HEK293 (cell line): ENCODE data around the gene STK39.

Experiments
- CTCF ChIA-PET: fragments of 350-600 bp; formaldehyde crosslinking; extraction: SDS; loops from one replicate; lab custom pipeline; 2021; ENCODE audit warnings: antibody characterized with exemption; lab: Yijun Ruan, JAX
- POLR2A ChIA-PET: fragments of 300-600 bp; formaldehyde crosslinking; extraction: SDS; loops from one replicate; lab custom pipeline; 2020; ENCODE audit warnings: antibody characterized with exemption, inconsistent platforms; lab: Yijun Ruan, JAX
- H3K27ac ChIP-seq: fragments of 200-500 bp; sonication (Bioruptor generic); 2 replicates; pipeline ENCODE4 v1.5.1; 2014; ENCODE audit warnings: low read depth, low read length, control low read depth, inconsistent platforms; ENCODE audit errors: extremely low read depth
- H3K36me3 ChIP-seq, 2 experiments: fragments of 200-500 bp in 1 of 2; sonication (Bioruptor generic) in 1 of 2; 1 replicate in 1 of 2; 2 replicates in 1 of 2; pipeline ENCODE4 v1.5.1; 2014 to 2017; ENCODE audit warnings: inconsistent platforms in 2 of 2, low read length in 2 of 2; ENCODE audit not compliant: control insufficient read depth in 2 of 2, insufficient read depth in 1 of 2
- H3K4me1 ChIP-seq: fragments of 200-500 bp; sonication (Bioruptor generic); 2 replicates; pipeline ENCODE4 v1.5.1; 2014; ENCODE audit warnings: mild to moderate bottlenecking, low read length, inconsistent platforms; ENCODE audit not compliant: control insufficient read depth, insufficient read depth
- H3K4me3 ChIP-seq: 2 replicates; pipeline ENCODE4 v1.5.1; 2011; ENCODE audit warnings: low read depth, mild to moderate bottlenecking, control low read depth, low read length, moderate library complexity
- H3K9me3 ChIP-seq: fragments of 200-500 bp; sonication (Bioruptor generic); 2 replicates; pipeline ENCODE4 v1.5.1; 2014; ENCODE audit warnings: low read depth, low read length, inconsistent platforms; ENCODE audit not compliant: control insufficient read depth, insufficient read depth
- BCL11B ChIP-seq: fragments of 450-650 bp; formaldehyde crosslinking; IDR thresholded peaks from 2 replicates; pipeline ENCODE4 v1.5.1; 2016; ENCODE audit warnings: low read depth, missing biosample characterization, missing genetic modification characterization
- FEZF1 ChIP-seq: fragments of 450-650 bp; formaldehyde crosslinking; IDR thresholded peaks from 2 replicates; pipeline ENCODE4 v1.5.1; 2016; ENCODE audit warnings: missing biosample characterization, missing genetic modification characterization
- GLI2 ChIP-seq: fragments of 450-650 bp; formaldehyde crosslinking; IDR thresholded peaks from 2 replicates; pipeline ENCODE4; 2017; ENCODE audit warnings: missing biosample characterization, missing genetic modification characterization, low read depth, borderline replicate concordance
- GLIS2 ChIP-seq: fragments of 450-650 bp; formaldehyde crosslinking; IDR thresholded peaks from 2 replicates; pipeline ENCODE4 v1.5.1; 2016; ENCODE audit warnings: missing biosample characterization, missing genetic modification characterization
- KLF7 ChIP-seq: fragments of 450-650 bp; formaldehyde crosslinking; IDR thresholded peaks from 2 replicates; pipeline ENCODE4 v1.5.1; 2016; ENCODE audit warnings: missing biosample characterization, missing genetic modification characterization, borderline replicate concordance
- MEIS1 ChIP-seq: sonication (generic); formaldehyde crosslinking; IDR thresholded peaks from 2 replicates; pipeline ENCODE4 v1.8.1; 2022; ENCODE audit warnings: missing genetic modification reagents, mild to moderate bottlenecking, borderline replicate concordance
- PRDM6 ChIP-seq: fragments of 450-650 bp; formaldehyde crosslinking; IDR thresholded peaks from 2 replicates; pipeline ENCODE4 v1.5.1; 2017; ENCODE audit warnings: missing biosample characterization, missing genetic modification characterization
- ZBTB17 ChIP-seq: fragments of 450-650 bp; formaldehyde crosslinking; IDR thresholded peaks from 2 replicates; pipeline ENCODE4 v1.5.1; 2016; ENCODE audit warnings: missing biosample characterization, missing genetic modification characterization
- ZBTB44 ChIP-seq: fragments of 450-650 bp; IDR thresholded peaks from 2 replicates; pipeline ENCODE4 v1.5.1; 2018; ENCODE audit warnings: missing biosample characterization, mild to moderate bottlenecking, missing genetic modification characterization
- ZNF155 ChIP-seq: fragments of 450-650 bp; formaldehyde crosslinking; IDR thresholded peaks from 2 replicates; pipeline ENCODE4 v1.5.1; 2016; ENCODE audit warnings: missing biosample characterization, missing genetic modification characterization
- ZNF175 ChIP-seq: fragments of 450-650 bp; formaldehyde crosslinking; IDR thresholded peaks from 2 replicates; pipeline ENCODE4 v1.5.1; 2016; ENCODE audit warnings: missing biosample characterization, missing genetic modification characterization
- ZNF211 ChIP-seq: fragments of 450-650 bp; formaldehyde crosslinking; IDR thresholded peaks from 2 replicates; pipeline ENCODE4 v1.5.1; 2016; ENCODE audit warnings: low read depth, missing biosample characterization, missing genetic modification characterization
- ZNF214 ChIP-seq: fragments of 450-650 bp; formaldehyde crosslinking; IDR thresholded peaks from 2 replicates; pipeline ENCODE4 v1.5.1; 2017; ENCODE audit warnings: missing biosample characterization, mild to moderate bottlenecking, missing genetic modification characterization, borderline replicate concordance
- ZNF239 ChIP-seq: fragments of 450-650 bp; formaldehyde crosslinking; IDR thresholded peaks from 2 replicates; pipeline ENCODE4 v1.5.1; 2016; ENCODE audit warnings: missing biosample characterization, missing genetic modification characterization
- ZNF266 ChIP-seq: fragments of 450-650 bp; formaldehyde crosslinking; IDR thresholded peaks from 2 replicates; pipeline ENCODE4 v1.5.1; 2016; ENCODE audit warnings: missing biosample characterization, missing genetic modification characterization, low read depth
- ZNF366 ChIP-seq: fragments of 450-650 bp; formaldehyde crosslinking; conservative IDR thresholded peaks from 2 replicates; pipeline ENCODE4 v1.5.1; 2016; ENCODE audit warnings: missing biosample characterization, missing genetic modification characterization
- ZNF394 ChIP-seq: fragments of 450-650 bp; formaldehyde crosslinking; IDR thresholded peaks from 2 replicates; pipeline ENCODE4 v1.5.1; 2016; ENCODE audit warnings: missing biosample characterization, missing genetic modification characterization, mild to moderate bottlenecking, moderate library complexity, borderline replicate concordance
- ZNF549 ChIP-seq: fragments of 450-650 bp; IDR thresholded peaks from 2 replicates; pipeline ENCODE4 v1.5.1; 2018; ENCODE audit warnings: missing biosample characterization, missing genetic modification characterization, mild to moderate bottlenecking, inconsistent platforms, moderate library complexity
- ZNF560 ChIP-seq: fragments of 450-650 bp; formaldehyde crosslinking; IDR thresholded peaks from 2 replicates; pipeline ENCODE4 v1.5.1; 2017; ENCODE audit warnings: missing biosample characterization, missing genetic modification characterization, borderline replicate concordance
- ZNF571 ChIP-seq: fragments of 450-650 bp; formaldehyde crosslinking; IDR thresholded peaks from 2 replicates; pipeline ENCODE4 v1.5.0; 2017; ENCODE audit warnings: missing biosample characterization, missing genetic modification characterization
- ZNF585B ChIP-seq: fragments of 450-650 bp; formaldehyde crosslinking; IDR thresholded peaks from 2 replicates; pipeline ENCODE4 v1.5.1; 2016; ENCODE audit warnings: missing biosample characterization, missing genetic modification characterization
- ZNF629 ChIP-seq: fragments of 450-650 bp; formaldehyde crosslinking; IDR thresholded peaks from 2 replicates; pipeline ENCODE4 v1.5.1; 2017; ENCODE audit warnings: missing biosample characterization, missing genetic modification characterization
- ZNF777 ChIP-seq: fragments of 450-650 bp; formaldehyde crosslinking; IDR thresholded peaks from 2 replicates; pipeline ENCODE4 v1.5.1; 2017; ENCODE audit warnings: missing biosample characterization, missing genetic modification characterization, borderline replicate concordance
- ZNF785 ChIP-seq: fragments of 450-650 bp; formaldehyde crosslinking; IDR thresholded peaks from 2 replicates; pipeline ENCODE4 v1.5.1; 2016; ENCODE audit warnings: missing biosample characterization, missing genetic modification characterization
- ZNF792 ChIP-seq: fragments of 450-650 bp; formaldehyde crosslinking; IDR thresholded peaks from 2 replicates; pipeline ENCODE4 v1.5.1; 2016; ENCODE audit warnings: missing biosample characterization, missing genetic modification characterization
- ZSCAN16 ChIP-seq: fragments of 450-650 bp; formaldehyde crosslinking; IDR thresholded peaks from 2 replicates; pipeline ENCODE4 v1.5.1; 2016; ENCODE audit warnings: missing biosample characterization, missing genetic modification characterization
- ZSCAN30 ChIP-seq: fragments of 450-650 bp; IDR thresholded peaks from 2 replicates; pipeline ENCODE4 v1.5.1; 2018; ENCODE audit warnings: missing biosample characterization, mild to moderate bottlenecking, missing genetic modification characterization, moderate library complexity
- TF ChIP-seq, protein P1 (sequence below): fragments of 450-650 bp; formaldehyde crosslinking; IDR thresholded peaks from 2 replicates; pipeline ENCODE4 v1.5.1; 2016; ENCODE audit warnings: missing biosample characterization, missing genetic modification characterization, borderline replicate concordance

The STK39 gene

DNA sequence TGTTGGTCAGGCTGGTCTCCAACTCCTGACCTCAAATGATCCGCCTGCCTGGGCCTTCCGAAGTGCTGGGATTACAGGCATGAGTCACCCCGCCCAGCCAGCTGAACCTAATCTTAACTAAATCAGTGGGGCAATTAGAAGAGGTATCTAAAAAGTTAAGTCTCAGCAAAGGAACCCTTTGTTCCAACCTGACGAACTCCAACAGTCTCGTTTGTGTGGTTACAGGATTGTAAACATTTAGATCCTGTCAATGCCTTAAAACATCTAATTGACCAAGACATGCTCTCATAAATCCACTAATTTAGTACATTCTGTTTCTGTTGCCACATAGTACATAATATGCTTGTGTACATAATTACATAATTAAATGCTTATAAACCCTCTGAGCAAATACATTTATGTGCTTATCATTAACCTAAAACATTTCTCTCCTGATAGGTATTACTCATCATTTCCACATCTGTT, 31.1 kb upstream of the STK39 start (continued):
- TF ChIP-seq ZSCAN16 (tag by site-specific recombination) (no peak), ZNF585B (no peak), ZNF214 (no peak), ZNF560 (tag by site-specific recombination) (no peak), ZNF629 (no peak; the same call in 1 of the 2 replicates), ZSCAN30 (tag by site-specific recombination) (no peak), ZNF239 (tag by site-specific recombination) (no peak), PRDM6 (tag by site-specific recombination) (peak; percentile 64), KLF7 (tag by site-specific recombination) (no peak), GLI2 (tag by site-specific recombination) (no peak), ZNF777 (tag by site-specific recombination) (no peak), ZNF549 (tag by site-specific recombination) (no peak), ZNF366 (peak; percentile 89), ZNF175 (tag by site-specific recombination) (no peak), ZNF211 (tag by site-specific recombination) (no peak), ZNF155 (tag by site-specific recombination) (no peak)
- TF ChIP-seq, protein P1, sequence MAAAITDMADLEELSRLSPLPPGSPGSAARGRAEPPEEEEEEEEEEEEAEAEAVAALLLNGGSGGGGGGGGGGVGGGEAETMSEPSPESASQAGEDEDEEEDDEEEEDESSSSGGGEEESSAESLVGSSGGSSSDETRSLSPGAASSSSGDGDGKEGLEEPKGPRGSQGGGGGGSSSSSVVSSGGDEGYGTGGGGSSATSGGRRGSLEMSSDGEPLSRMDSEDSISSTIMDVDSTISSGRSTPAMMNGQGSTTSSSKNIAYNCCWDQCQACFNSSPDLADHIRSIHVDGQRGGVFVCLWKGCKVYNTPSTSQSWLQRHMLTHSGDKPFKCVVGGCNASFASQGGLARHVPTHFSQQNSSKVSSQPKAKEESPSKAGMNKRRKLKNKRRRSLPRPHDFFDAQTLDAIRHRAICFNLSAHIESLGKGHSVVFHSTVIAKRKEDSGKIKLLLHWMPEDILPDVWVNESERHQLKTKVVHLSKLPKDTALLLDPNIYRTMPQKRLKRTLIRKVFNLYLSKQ (tag by site-specific recombination) = no peak

- no peaks in the 10 kb centered on the region; the same call in 1 of the 2 replicates for H3K4me1 ChIP-seq
- no peaks in the 10 kb centered on the region for H3K9me3 ChIP-seq
- no peak overlapping the region for H3K4me3 ChIP-seq
- ChIA-PET POLR2A (no interaction called here), CTCF (no interaction called here)
- no peaks in the 10 kb centered on the region for H3K36me3 ChIP-seq
- H3K27ac ChIP-seq = no peak overlapping the region
- TF ChIP-seq ZNF792 (no peak), MEIS1 (CRISPR knock-in tag) (no peak), ZBTB17 (tag by site-specific recombination) (no peak), ZNF571 (no peak), ZNF785 (tag by site-specific recombination) (no peak), ZBTB44 (tag by site-specific recombination) (no peak), ZNF394 (tag by site-specific recombination) (no peak), FEZF1 (tag by site-specific recombination) (no peak), BCL11B (tag by site-specific recombination) (no peak), PRDM6 (tag by site-specific recombination) (no peak), GLIS2 (no peak), ZNF266 (tag by site-specific recombination) (no peak)
- TF ChIP-seq, protein P1 (tag by site-specific recombination) = no peak
These were observed 29.9 kb upstream of the STK39 start for GRCh38 chr2:168277276-168277675.
